ENCODE data around the gene RABL2A.
"Not testable (repeated sequence)": the region's sequence is repeated elsewhere in the genome, so short reads cannot be mapped to it uniquely, and the experiment has no call there.

Gene RABL2A

GRCh38 chr2:113650834-113651815, 24.1 kb downstream of the RABL2A start:
- H3K4me3 ChIP-seq (ENCODE audit: low read depth, low read length); DNase-seq (ENCODE audit: low read depth): not testable (repeated sequence)

GRCh38 chr2:113652599-113652998, 25.5 kb downstream of the RABL2A start:
- not testable (repeated sequence) for H3K4me3 ChIP-seq (ENCODE audit: low read depth, low read length); DNase-seq (ENCODE audit: low read depth)

GRCh38 chr2:113656031-113656624, 29.1 kb downstream of the RABL2A start:
- H3K4me3 ChIP-seq (ENCODE audit: low read depth, low read length); DNase-seq (ENCODE audit: low read depth): not testable (repeated sequence)

GRCh38 chr2:113657735-113658134, 30.7 kb downstream of the RABL2A start:
- DNase-seq (ENCODE audit: low read depth); H3K4me3 ChIP-seq (ENCODE audit: low read depth, low read length): not testable (repeated sequence)

- H3K4me3 ChIP-seq (ENCODE audit: low read depth, low read length); DNase-seq (ENCODE audit: low read depth): not testable (repeated sequence)
These were observed 36.4 kb downstream of the RABL2A start for GRCh38 chr2:113663285-113664060.

GRCh38 chr2:113664761-113665533, 37.9 kb downstream of the RABL2A start:
- DNase-seq (ENCODE audit: low read depth); H3K4me3 ChIP-seq (ENCODE audit: low read depth, low read length): not testable (repeated sequence)

GRCh38 chr2:113669013-113669412, 41.9 kb downstream of the RABL2A start:
- not testable (repeated sequence) for H3K4me3 ChIP-seq (ENCODE audit: low read depth, low read length); DNase-seq (ENCODE audit: low read depth)

GRCh38 chr2:113672326-113672932, 45.4 kb downstream of the RABL2A start:
- no peak for TF ChIP-seq CTCF (IDR thresholded peaks at IDR 0.05; ENCODE audit: control insufficient read depth, extremely low read depth, insufficient read depth)
- no peak for DNase-seq (ENCODE audit: low read depth)
- no peak overlapping the region for H3K4me3 ChIP-seq (ENCODE audit: low read depth, low read length)

GRCh38 chr2:113675875-113676274, 48.8 kb downstream of the RABL2A start:
- no peak for DNase-seq (ENCODE audit: low read depth)
- H3K4me3 ChIP-seq (ENCODE audit: low read depth, low read length) = no peak overlapping the region
- TF ChIP-seq CTCF (IDR thresholded peaks at IDR 0.05; ENCODE audit: control insufficient read depth, extremely low read depth, insufficient read depth) = no peak

- DNase-seq (ENCODE audit: low read depth) = no peak
- no peak for TF ChIP-seq CTCF (IDR thresholded peaks at IDR 0.05; ENCODE audit: control insufficient read depth, extremely low read depth, insufficient read depth)
- no peak overlapping the region for H3K4me3 ChIP-seq (ENCODE audit: low read depth, low read length)
These were observed 49.7 kb downstream of the RABL2A start for GRCh38 chr2:113676623-113677266.

All from LNCaP clone FGC (cell line).